ENCODE measurements around the gene KLRC3. TPM values are rescaled to one million over a fixed set of nuclear protein-coding genes. Genes with fewer than 3 reads are reported as not detected.
"Not testable (repeated sequence)": the region's sequence is repeated elsewhere in the genome, so short reads cannot be mapped to it uniquely, and the experiment has no call there.

KLRC3 gene
- total RNA-seq, 1 donor from 2014 or later = not detected

DNA sequence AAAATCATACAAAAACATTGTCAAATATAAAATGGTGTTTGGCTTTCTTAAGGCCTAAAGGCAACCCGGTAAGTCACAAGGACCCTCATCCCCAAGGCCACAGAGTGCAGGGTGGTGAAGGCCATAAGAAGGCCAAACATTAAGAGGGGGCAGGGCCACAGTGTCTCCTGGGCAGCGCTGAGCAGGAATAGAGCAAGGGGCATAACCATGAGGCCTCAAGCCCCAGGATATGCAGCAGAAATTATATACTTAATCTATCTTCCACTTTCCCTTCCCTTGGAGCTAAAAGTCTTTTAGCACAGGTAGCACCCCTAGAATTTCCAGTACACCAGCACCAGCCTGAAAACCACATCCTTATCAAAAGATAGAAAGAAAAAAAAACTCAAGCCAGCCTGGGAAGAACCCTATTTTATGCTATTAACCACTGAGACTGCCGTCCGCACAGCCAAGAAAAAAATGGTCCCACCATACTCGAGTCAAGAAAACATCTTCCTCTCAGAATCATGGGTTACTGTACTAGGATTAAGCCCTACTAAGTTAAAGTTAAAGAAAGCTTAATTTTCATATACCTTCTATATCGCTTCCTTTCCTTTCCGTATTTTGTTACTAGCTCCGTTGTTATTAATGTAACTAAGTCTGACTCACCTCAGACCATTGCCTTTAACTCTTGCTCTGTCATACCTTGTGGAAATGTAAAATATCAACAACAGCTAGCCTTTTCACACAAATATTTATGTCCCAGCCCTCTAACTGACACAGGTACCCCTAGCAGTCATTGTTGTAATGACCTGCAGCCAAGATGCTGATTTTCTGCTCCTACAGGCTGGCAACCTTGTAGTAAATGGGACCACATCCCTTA lies 50.6 kb downstream of the KLRC3 start:
- no peak for DNase-seq (ENCODE audit: low read depth)

DNA sequence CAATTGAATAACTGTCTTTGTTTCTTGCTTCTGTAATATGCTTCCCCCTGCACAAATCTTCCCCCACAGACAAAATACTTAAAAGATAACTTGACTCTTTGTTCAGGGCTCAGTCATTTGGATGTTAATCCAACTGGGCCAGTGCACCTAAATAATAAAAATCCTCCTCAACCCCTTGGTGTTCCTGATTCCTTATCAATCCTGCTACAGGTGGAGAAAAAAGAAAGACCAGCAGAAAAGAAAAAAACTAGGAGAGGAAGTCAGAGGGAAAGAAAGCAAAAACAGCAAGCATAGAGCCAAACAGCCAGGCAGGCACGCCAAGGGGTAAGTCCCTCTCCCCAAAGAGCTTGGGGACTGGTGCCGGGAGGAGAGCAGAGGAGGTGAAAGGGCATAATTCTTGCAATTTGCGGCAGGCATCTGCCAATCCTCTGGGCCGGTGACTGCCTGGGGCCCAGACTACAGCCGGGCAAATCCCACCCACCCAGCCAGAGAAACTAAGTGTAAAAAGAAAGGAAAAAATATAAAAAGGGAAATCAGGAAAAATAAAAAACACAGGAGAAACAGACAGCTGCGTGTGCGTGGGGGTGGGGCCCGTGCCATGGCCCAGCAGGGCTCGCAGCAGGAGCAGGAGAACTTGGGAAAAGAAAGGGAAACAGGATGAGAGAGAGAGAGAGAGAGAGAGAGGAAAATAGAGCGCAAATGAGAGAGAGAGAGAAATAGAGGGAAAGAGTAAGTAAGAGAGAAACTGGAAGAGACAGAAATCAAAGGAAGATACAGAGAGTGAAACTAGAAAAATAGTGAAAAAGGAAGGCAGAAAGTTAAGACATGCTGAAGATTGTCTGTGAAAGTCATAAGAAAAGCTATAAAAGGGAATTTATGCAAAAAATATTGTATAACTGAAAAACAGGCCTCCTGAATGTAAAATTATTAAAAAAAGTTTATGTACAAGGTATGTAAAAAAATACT lies 51.9 kb downstream of the KLRC3 start:
- no peak for DNase-seq (ENCODE audit: low read depth)

DNA sequence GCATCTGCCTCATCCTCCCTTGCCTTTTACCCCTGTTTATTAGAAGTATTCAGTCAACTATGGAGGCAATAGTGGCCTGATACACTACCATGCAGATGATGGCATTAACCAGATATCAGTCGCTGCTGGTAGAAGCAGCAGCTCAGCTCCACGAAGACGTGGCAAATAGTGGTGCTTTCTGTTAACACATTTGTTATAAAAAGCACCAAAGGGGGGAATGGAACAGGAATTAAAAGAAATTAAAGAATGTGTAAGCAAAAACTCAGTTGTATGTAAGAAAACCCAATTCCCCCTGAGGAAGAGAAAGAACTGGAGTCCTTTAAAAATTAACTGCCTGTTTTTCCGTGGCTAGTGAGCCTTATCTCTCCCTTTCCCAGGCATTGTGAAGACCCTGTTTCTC lies 52.7 kb downstream of the KLRC3 start:
- DNase-seq (ENCODE audit: low read depth) = not testable (repeated sequence)

DNA sequence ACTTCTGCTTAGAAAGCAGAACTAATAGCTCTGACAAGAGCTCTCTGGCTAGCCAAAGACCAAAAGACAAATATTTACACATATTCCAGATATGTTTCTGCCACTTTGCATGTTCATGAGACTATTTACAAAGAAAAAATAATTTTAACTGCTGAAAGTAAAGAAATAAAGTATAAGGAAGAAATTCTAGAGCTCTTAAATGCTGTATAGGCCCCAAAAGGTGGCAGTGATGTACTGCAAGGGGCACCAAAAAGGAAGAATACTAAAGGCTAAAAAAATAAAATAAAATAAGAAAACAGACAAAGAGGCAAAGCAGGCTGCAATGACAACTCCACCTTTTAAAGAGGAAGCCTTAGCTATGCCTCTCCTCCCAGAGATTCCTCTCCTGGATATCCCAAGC lies 53.5 kb downstream of the KLRC3 start:
- DNase-seq (ENCODE audit: low read depth) = peak; percentile 59

DNA sequence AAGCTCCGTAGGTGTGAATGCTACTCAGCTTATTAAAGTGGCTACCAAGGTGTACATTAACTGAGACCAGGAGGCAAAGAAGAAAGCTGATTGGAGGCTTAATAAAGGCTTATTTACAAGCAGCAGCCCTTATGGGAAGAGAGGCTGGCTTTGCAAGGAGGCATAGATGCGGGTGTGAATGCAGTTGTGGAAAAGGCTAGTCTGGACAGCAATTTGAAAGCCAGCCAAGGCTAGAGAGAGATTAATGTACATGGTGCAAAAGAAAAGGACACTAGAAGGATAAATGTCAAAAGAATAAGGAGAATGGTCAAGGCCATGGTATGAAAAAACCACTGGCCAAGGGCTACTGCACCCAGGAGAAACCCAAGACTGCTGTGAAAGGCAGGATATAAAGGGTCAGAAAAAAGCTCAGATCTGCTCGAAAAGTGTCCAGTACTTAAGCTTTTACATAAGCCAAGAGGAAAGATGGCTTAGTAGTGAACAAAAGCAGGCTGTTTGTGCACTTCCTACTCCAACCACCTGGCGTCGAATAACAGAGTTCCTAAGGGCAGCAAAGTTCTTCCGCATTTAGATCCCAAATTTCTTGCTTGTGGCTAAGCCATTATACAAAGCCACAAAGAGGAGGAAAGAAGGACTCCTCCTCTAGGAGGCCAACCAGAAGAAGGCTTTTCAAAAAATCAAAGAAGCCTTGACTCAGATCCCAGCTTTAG lies 54.5 kb downstream of the KLRC3 start:
- DNase-seq (ENCODE audit: low read depth) = peak; percentile 69

DNA sequence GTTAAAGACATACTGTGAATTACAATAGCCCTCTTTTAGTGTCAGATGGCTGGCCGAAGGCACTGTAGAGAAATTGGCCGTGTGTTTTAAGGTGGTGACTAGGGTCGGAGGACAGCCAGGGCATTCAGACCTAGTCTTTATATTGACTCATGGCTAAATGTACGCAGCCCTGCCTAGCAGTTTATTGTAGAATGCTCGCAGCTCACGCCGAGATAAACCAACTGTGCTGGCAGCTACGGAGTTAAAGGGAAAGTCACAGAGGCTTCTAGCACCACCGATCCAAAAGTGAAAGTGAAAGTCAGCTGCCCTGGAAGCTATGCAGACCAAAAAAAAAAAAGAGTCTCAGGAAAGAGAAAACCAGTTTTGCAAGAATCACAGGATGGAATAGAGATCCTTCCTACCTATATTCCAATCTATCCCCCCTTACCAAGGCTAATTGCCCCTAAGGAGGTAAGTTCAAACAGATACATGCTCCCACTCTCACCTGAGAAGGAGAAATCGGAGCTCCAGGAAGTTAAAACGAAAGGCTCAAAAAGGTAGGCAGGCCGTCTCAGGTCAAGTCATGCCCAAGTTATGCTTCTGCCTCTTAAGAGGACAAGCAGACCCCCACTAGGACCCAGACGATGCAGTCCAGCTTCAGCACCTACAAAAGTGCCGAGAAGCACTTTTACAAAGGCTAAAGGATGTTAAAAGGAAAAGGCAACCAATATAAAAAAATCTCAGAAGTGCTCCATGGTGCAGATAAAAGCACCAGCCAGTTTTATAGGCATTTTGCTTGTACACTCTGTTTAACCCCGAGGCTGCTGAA lies 55.4 kb downstream of the KLRC3 start:
- DNase-seq (ENCODE audit: low read depth) = peak; percentile 86

DNA sequence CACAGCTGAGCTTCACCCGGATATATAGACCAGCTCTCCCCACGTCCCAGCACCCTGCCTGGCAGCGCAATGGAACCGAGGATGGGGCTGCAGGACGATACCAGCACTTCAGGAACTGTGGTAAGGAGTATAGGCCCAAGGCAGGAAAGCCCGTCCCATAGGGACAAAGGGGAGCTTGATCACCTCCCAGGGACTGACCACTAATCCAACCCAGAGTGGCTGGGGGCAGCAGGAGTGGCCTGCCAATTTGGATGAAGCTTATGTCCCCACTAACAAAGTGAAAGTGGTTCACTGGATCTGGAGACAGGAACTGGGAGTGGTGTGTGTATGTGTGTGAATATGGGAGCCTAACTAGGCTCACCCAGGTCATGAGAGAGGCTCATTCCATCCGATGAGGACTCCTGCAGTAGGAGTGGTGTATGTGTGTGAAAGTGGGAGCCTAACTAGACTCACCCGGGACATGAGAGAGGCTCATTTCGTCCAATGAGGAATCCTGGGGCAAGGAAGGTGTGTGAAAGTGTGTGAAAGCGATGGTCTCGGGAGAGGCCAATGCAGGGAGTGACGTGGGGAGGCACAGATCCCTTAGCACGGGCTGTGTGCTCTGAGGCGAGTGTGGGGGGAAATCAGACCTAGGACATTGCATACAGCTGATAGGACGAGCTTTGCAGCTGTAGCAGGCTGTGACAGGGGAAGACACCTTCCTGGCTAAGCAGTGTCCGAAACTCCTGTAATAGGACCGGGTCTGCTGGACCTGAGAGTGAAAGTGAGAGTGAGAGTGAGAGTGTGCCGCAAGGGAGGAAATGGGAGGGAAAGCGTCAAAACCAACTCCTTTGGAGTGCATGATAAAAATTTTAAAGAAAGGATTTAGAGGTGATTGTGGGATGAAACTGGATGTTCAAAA lies 56.2 kb downstream of the KLRC3 start:
- DNase-seq (ENCODE audit: low read depth) = peak; percentile 64

DNA sequence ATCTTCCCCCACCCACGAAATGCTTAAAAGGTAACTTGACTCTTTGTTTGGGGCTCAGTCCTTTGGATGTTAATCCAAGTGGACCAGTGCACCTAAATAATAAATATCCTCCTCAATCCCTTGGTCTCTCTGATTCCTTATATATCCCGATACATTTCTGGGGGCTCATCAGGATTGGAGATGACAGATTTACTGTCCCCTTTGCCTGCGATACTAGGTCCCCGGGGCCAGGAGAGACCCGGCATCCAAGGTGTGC lies 56.8 kb downstream of the KLRC3 start:
- no peak for DNase-seq (ENCODE audit: low read depth)

DNA sequence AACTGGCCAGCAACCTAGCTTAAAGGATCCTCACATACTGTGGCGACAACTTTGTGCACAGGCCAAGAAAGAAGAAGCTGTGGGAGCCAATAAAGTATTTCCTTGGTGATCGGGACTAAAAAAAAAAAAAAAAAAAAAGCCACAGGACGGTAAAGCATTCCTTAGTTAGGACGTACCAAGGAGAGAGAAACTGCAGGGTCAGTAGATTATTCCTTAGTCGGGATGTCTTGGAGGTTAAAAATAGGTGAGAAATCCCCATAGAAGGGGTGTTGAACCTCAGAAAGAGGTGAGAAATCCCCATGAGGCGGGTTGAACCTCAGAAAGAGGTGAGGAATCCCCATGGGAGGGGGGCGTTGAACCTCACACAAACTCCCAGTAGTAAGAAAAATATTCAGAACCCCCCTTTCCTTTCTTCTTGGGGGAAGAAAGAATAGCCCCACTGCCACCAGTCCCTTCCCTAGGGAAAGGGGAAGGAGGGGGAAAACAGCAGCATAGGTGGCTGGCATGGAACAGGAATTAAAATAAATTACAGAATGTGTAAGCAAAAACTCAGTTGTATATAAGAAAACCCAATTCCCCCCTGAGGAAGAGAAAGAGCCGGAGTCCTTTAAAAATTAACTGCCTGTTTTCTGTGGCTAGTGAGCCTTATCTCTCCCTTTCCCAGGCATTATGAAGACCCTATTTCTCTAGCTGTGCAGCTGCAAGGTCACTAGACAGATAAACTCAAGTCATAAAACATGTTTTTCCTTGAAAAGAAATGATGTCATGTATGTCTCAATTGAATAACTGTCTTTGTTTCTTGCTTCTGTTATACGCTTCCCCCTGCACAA lies 57.4 kb downstream of the KLRC3 start:
- DNase-seq (ENCODE audit: low read depth) = no peak

DNA sequence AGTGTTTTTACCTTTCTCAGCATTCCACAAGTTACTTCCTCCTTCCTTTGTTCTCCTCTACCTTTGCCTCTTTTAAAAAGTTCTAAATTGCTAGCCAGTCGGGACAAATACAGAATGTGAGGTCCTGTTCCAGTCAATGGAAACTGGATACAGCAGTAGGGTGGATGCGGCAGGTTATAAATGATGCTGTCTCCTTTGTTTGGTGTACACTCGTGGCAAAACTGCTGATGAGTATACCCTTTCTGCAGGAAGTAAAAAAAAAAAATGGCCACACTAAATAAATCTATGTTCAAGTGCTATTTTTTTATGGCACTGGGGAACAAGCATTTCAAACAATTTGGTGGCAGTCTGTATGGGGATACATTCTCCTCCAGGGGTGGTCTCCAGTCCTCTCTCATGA lies 58.1 kb downstream of the KLRC3 start:
- no peak for DNase-seq (ENCODE audit: low read depth)

Other genes starting within 250 kb of the KLRC3 start
- gene OLR1, start 248.5 kb downstream of the KLRC3 start, total RNA-seq = not detected in 2 replicates
- not detected in 2 replicates for gene TMEM52B, start 241.6 kb downstream of the KLRC3 start, total RNA-seq
- 52.6 and 61.1 TPM in 2 replicates for gene GABARAPL1, start 207.7 kb downstream of the KLRC3 start, total RNA-seq
- gene KLRD1, start 112.7 kb downstream of the KLRC3 start, total RNA-seq = under 0.01 and 0.03 TPM in 2 replicates
- 0.21 TPM in 1 of 2 replicates, not detected in the other for gene KLRK1, start 30.6 kb downstream of the KLRC3 start, total RNA-seq
- not detected in 2 replicates for gene KLRC4, start 10.8 kb downstream of the KLRC3 start, total RNA-seq
- 0.40 TPM in 1 of 2 replicates, not detected in the other for gene KLRC2, start 15.4 kb upstream of the KLRC3 start, total RNA-seq
- gene KLRC1, start 32.8 kb upstream of the KLRC3 start, total RNA-seq = not detected in 2 replicates
- 0.62 and 0.83 TPM in 2 replicates for gene EIF2S3B, start 85.3 kb upstream of the KLRC3 start, total RNA-seq
- 19.4 and 24.0 TPM in 2 replicates for gene MAGOHB, start 193.0 kb upstream of the KLRC3 start, total RNA-seq

Measured in myocyte (in vitro differentiated cells).